ENCODE data around the gene ALG11.
"Not testable (repeated sequence)": the region's sequence is repeated elsewhere in the genome, so short reads cannot be mapped to it uniquely, and the experiment has no call there.

The ALG11 gene

GRCh38 chr13:52047463-52047862 is 35.3 kb downstream of the ALG11 start:
- no peak for TF ChIP-seq FOXA1 (IDR thresholded peaks at IDR 0.05)
- TF ChIP-seq BHLHE40 (IDR thresholded peaks at IDR 0.05; ENCODE audit: borderline replicate concordance), result no peak
- TF ChIP-seq LEF1 (IDR thresholded peaks at IDR 0.05; ENCODE audit: borderline replicate concordance), result no peak
- TF ChIP-seq FOXM1 (IDR thresholded peaks at IDR 0.05; ENCODE audit: borderline replicate concordance), result no peak
- no peak for TF ChIP-seq SP1 (IDR thresholded peaks at IDR 0.05)
- TF ChIP-seq TARDBP (IDR thresholded peaks at IDR 0.05), result no peak
- TF ChIP-seq ELF4 (IDR thresholded peaks at IDR 0.05), result no peak
- no peak for TF ChIP-seq CTBP1 (IDR thresholded peaks at IDR 0.05; ENCODE audit: borderline replicate concordance)
- TF ChIP-seq, protein P1, sequence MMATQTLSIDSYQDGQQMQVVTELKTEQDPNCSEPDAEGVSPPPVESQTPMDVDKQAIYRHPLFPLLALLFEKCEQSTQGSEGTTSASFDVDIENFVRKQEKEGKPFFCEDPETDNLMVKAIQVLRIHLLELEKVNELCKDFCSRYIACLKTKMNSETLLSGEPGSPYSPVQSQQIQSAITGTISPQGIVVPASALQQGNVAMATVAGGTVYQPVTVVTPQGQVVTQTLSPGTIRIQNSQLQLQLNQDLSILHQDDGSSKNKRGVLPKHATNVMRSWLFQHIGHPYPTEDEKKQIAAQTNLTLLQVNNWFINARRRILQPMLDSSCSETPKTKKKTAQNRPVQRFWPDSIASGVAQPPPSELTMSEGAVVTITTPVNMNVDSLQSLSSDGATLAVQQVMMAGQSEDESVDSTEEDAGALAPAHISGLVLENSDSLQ (IDR thresholded peaks at IDR 0.05), result no peak
- TF ChIP-seq SUZ12 (IDR thresholded peaks at IDR 0.05), result no peak
- no peak for TF ChIP-seq ZNF384 (IDR thresholded peaks at IDR 0.05)
- no peak for TF ChIP-seq L3MBTL2 (conservative IDR thresholded peaks at IDR 0.05)
- TF ChIP-seq NFRKB (IDR thresholded peaks at IDR 0.05), result no peak
- TF ChIP-seq ARNT (IDR thresholded peaks at IDR 0.05), result no peak
- CTCF ChIA-PET, result no interaction called here
- POLR2A ChIA-PET, result no interaction called here
- DNase-seq (ENCODE audit: extremely low spot score), result no peak

- POLR2A ChIA-PET, result no interaction called here
- TF ChIP-seq ARNT (IDR thresholded peaks at IDR 0.05), result no peak
- TF ChIP-seq FOXA1 (IDR thresholded peaks at IDR 0.05), result no peak
- TF ChIP-seq HDGF (IDR thresholded peaks at IDR 0.05; ENCODE audit: borderline replicate concordance), result no peak
- TF ChIP-seq NFRKB (IDR thresholded peaks at IDR 0.05), result no peak
- no peak for TF ChIP-seq TARDBP (IDR thresholded peaks at IDR 0.05)
- TF ChIP-seq CTBP1 (IDR thresholded peaks at IDR 0.05; ENCODE audit: borderline replicate concordance), result no peak
- no peak for TF ChIP-seq FOXK2 (IDR thresholded peaks at IDR 0.05)
- no peak for TF ChIP-seq ELF4 (IDR thresholded peaks at IDR 0.05)
- no peak for TF ChIP-seq L3MBTL2 (conservative IDR thresholded peaks at IDR 0.05)
- TF ChIP-seq LEF1 (IDR thresholded peaks at IDR 0.05; ENCODE audit: borderline replicate concordance), result no peak
- TF ChIP-seq ZNF384 (IDR thresholded peaks at IDR 0.05), result no peak
- no peak for TF ChIP-seq BHLHE40 (IDR thresholded peaks at IDR 0.05; ENCODE audit: borderline replicate concordance)
- TF ChIP-seq, protein P1 (IDR thresholded peaks at IDR 0.05), result no peak
- no peak for TF ChIP-seq FOXM1 (IDR thresholded peaks at IDR 0.05; ENCODE audit: borderline replicate concordance)
- no peak for TF ChIP-seq SUZ12 (IDR thresholded peaks at IDR 0.05)
- TF ChIP-seq SP1 (IDR thresholded peaks at IDR 0.05), result no peak
- CTCF ChIA-PET, result no interaction called here
Observed at GRCh38 chr13:52048516-52048915, 36.3 kb downstream of the ALG11 start.

GRCh38 chr13:52051400-52051799 is 39.2 kb downstream of the ALG11 start:
- DNase-seq (ENCODE audit: extremely low spot score), result no peak
- CTCF ChIA-PET, result interaction anchor here (0.7 kb wide), 2 partner anchors 98 to 192 kb away, joined by 3 to 4 read pairs; no protein-coding TSS in a partner anchor
- TF ChIP-seq NFRKB (IDR thresholded peaks at IDR 0.05) (no peak), ELF4 (IDR thresholded peaks at IDR 0.05) (no peak), SUZ12 (IDR thresholded peaks at IDR 0.05) (no peak), ARNT (IDR thresholded peaks at IDR 0.05) (no peak), L3MBTL2 (conservative IDR thresholded peaks at IDR 0.05) (no peak), FOXK2 (IDR thresholded peaks at IDR 0.05) (no peak), TARDBP (IDR thresholded peaks at IDR 0.05) (no peak), SP1 (IDR thresholded peaks at IDR 0.05) (no peak), CTBP1 (IDR thresholded peaks at IDR 0.05; ENCODE audit: borderline replicate concordance) (no peak), BHLHE40 (IDR thresholded peaks at IDR 0.05; ENCODE audit: borderline replicate concordance) (no peak), FOXA1 (IDR thresholded peaks at IDR 0.05) (no peak), HDGF (IDR thresholded peaks at IDR 0.05; ENCODE audit: borderline replicate concordance) (no peak), LEF1 (IDR thresholded peaks at IDR 0.05; ENCODE audit: borderline replicate concordance) (no peak), FOXM1 (IDR thresholded peaks at IDR 0.05; ENCODE audit: borderline replicate concordance) (no peak), ZNF384 (IDR thresholded peaks at IDR 0.05) (no peak)
- TF ChIP-seq, protein P1 (IDR thresholded peaks at IDR 0.05), result no peak
- POLR2A ChIA-PET, result no interaction called here

More at GRCh38 chr13:52048516-52048915, 36.3 kb downstream of the ALG11 start:
- no peak for DNase-seq (ENCODE audit: extremely low spot score)

DNA sequence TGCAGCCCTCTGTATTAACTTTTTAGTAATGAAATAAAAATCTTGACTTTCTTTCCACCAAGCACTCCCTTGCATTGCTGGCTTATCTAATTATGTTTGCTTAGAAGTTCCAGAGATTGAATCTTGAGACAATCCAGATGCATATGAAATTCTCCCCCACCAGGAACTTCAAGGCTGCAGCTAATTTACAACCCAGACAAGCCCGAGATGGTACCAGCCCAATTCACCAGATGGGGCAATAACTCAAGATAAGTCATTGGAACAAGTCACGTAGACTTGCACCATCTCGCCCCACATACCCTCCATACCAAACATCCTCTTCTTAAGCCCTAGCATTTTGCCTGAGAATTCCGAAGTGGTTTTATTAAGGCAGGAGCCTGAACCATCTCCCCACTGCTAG is 41.3 kb downstream of the ALG11 start:
- POLR2A ChIA-PET, result no interaction called here
- no peak for TF ChIP-seq CTBP1 (IDR thresholded peaks at IDR 0.05; ENCODE audit: borderline replicate concordance)
- no peak for TF ChIP-seq LEF1 (IDR thresholded peaks at IDR 0.05; ENCODE audit: borderline replicate concordance)
- no peak for TF ChIP-seq L3MBTL2 (conservative IDR thresholded peaks at IDR 0.05)
- TF ChIP-seq ZNF384 (IDR thresholded peaks at IDR 0.05), result no peak
- no peak for TF ChIP-seq NFRKB (IDR thresholded peaks at IDR 0.05)
- no peak for TF ChIP-seq HDGF (IDR thresholded peaks at IDR 0.05; ENCODE audit: borderline replicate concordance)
- TF ChIP-seq, protein P1 (IDR thresholded peaks at IDR 0.05), result no peak
- TF ChIP-seq FOXK2 (IDR thresholded peaks at IDR 0.05), result no peak
- no peak for TF ChIP-seq FOXM1 (IDR thresholded peaks at IDR 0.05; ENCODE audit: borderline replicate concordance)
- no peak for TF ChIP-seq BHLHE40 (IDR thresholded peaks at IDR 0.05; ENCODE audit: borderline replicate concordance)
- no peak for TF ChIP-seq ARNT (IDR thresholded peaks at IDR 0.05)
- TF ChIP-seq ELF4 (IDR thresholded peaks at IDR 0.05), result no peak
- no peak for TF ChIP-seq TARDBP (IDR thresholded peaks at IDR 0.05)
- no peak for TF ChIP-seq SUZ12 (IDR thresholded peaks at IDR 0.05)
- no peak for TF ChIP-seq FOXA1 (IDR thresholded peaks at IDR 0.05)
- TF ChIP-seq SP1 (IDR thresholded peaks at IDR 0.05), result no peak
- CTCF ChIA-PET, result no interaction called here
- DNase-seq (ENCODE audit: extremely low spot score), result no peak

DNA sequence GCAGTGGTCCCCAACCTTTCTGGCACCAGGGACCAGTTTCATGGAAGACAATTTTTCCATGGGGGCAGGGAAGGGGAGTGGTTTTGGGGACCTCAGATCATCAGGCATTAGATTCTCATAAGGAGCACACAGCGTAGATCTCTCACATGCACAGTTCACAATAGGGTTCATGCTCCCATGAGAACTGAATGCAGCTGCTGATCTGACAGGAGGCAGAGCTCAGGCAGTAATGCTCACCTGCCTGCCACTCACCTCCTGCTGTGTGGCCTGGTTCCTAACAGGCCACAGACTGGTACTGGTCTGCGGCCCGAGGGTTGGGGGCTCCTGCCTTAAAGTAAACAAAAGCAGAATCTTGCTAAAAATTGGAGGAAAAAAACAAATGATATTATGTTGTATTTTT is 48.9 kb downstream of the ALG11 start:
- CTCF ChIA-PET; DNase-seq (ENCODE audit: extremely low spot score); POLR2A ChIA-PET: not testable (repeated sequence)

Measured in HEK293T (cell line).